ENCODE results near the gene SYCP2.

DNA sequence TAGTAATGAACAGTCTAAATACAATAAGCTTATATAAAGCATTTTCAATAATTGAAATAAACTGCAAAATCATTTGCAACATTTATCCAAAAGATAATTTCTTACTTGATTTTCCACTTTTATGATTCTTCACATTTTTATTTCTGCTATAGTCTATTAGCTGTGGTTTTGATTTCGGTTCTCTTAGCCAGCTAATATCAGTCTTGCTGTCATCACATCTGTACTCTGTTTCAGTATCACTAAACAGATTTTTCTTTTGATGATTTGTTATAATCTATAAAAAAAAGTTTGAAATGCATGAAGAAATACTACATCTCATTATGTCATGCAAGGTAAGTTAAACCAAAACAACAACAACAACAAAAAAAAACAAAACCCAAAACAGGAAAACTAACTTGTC is 53.2 kb downstream of the SYCP2 start:
- TF ChIP-seq, protein P1, sequence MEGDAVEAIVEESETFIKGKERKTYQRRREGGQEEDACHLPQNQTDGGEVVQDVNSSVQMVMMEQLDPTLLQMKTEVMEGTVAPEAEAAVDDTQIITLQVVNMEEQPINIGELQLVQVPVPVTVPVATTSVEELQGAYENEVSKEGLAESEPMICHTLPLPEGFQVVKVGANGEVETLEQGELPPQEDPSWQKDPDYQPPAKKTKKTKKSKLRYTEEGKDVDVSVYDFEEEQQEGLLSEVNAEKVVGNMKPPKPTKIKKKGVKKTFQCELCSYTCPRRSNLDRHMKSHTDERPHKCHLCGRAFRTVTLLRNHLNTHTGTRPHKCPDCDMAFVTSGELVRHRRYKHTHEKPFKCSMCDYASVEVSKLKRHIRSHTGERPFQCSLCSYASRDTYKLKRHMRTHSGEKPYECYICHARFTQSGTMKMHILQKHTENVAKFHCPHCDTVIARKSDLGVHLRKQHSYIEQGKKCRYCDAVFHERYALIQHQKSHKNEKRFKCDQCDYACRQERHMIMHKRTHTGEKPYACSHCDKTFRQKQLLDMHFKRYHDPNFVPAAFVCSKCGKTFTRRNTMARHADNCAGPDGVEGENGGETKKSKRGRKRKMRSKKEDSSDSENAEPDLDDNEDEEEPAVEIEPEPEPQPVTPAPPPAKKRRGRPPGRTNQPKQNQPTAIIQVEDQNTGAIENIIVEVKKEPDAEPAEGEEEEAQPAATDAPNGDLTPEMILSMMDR (IDR thresholded peaks at IDR 0.05): no peak
- TF ChIP-seq ZFX (IDR thresholded peaks at IDR 0.05; ENCODE audit: borderline replicate concordance): no peak

All from 22Rv1 (cell line).